IPS-18c (cell line): ENCODE measurements around the gene LRWD1.
"Not testable (repeated sequence)": the region's sequence is repeated elsewhere in the genome, so short reads cannot be mapped to it uniquely, and the experiment has no call there.

Experiments
- H3K4me3 ChIP-seq: 2 replicates; pipeline ENCODE4 v1.7.0; 2013; ENCODE audit warnings: low read depth, mild to moderate bottlenecking, low read length, moderate library complexity; ENCODE audit not compliant: insufficient read depth
- H3K9me3 ChIP-seq: one replicate; pipeline ENCODE4 v1.6.1; 2013; ENCODE audit warnings: mild to moderate bottlenecking, low read length, moderate library complexity; ENCODE audit not compliant: control insufficient read depth, insufficient read depth

Gene LRWD1

DNA sequence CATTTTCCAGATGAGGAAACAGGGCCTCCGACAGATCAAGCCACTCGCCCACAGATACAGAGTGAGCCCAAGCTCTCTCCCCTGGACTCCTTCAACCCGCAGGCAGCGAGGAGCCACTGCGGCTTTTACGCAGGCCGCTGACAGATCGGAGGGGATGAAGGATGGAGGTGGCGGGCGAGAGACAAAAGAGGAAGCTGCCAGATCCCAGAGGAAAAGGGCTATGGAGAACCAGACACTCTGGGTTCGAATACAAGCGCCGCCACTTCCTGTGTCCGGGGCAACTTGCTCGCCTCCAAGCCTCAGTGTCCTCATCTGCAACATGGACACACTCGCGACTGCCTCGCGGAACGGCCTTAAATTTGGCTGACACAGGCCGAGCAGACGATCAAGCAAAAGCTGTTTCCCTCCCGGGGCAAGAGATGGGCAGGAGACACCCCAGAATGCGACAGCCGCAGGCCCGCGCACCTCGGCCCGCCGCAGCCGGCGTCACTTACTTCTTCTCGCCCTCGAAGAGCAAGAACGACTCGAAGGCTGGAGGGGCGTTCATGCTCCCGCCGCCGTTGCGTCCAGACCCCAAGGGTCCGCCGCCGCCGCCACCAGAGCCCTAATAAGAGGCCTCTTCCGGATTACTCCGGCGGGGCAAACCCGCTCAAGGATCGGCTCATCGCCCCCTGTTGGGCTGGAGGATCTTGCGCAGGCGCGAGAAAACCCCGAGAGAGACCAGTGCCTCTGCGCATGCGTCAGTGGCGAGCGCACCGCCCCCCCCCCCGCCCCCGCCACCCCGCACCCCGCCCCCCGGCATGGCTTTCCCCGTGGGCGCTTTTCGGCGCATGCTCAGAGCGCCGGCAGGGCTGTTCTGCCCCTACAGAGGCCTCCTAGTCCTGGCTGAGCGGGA lies 13.8 kb downstream of the LRWD1 start, which contains the start of gene POLR2J:
POLR2J (minus strand) TSS at position 609 of the 895 bp plus-strand sequence; CDS start at position 547, 62 bp downstream.
- H3K4me3 ChIP-seq, H3K9me3 ChIP-seq: not testable (repeated sequence)

DNA sequence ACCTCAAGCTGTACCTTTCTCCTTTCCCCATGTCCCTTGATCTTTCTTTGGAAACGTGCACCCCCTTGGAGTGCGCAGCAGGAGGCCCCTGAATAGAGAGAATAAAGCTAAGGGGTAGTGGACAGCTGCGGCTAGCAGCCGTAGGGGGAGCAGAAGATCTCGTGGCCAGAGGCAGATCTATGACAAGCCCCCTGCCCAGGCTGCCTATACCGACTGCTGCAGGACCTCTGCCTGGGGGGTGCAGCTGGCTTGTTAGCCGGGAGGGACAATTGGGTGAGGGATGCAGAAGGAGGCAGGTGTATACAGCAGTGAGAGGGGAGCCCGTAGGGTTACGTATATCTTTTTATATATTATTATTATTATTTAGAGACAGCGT lies 14.4 kb downstream of the LRWD1 start:
- not testable (repeated sequence) for H3K9me3 ChIP-seq, H3K4me3 ChIP-seq

DNA sequence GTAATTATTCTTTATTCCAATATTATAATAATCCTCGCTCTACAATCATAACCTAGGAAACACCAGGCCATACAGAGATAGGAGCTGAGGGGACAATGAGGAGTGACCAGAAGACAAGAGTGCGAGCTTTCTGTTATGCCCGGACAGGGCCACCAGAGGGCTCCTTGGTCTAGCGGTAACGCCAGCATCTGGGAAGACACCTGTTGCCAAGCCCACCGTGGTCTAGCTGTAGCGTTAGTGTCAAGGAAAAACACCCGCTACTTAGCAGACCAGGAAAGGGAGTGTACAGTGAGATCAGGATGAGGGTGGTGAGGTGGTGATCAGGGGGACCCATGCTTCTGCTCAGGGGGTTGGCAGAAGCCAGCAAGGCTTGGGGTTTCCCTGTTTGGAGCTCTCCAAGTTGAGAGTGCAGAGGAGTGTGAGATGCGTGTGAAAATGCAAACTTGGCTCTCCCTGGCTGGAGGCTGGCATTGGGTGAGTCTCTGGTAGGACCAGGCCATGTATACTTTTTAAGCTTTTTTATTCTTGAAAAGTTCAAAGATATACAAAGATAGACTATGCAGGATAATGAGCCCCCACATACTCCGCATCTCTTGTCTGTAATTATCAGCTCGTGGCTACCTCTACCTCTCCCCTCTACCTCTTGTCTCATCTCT lies 15.3 kb downstream of the LRWD1 start:
- H3K4me3 ChIP-seq, H3K9me3 ChIP-seq: not testable (repeated sequence)

DNA sequence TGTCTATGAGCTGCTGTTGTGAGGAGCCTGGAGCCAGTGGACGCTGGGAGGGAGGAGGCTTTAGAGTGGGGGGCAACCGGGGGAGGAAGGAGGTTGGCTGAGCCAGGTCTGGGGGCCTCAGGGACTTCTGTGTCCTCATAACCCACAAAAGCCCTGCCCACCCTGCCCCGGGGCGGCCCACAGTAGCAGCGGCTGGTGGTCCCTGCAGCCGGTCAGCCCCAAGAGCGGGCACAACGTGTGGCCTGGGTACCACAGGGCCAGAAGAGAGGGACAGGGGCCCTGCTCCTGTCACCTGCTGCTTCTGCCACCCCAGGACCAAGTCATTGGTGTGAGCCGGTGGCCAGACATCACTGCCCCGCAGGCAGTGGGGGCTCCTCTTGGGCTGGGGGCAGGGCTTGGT lies 17.2 kb downstream of the LRWD1 start:
- H3K9me3 ChIP-seq, result not testable (repeated sequence)

DNA sequence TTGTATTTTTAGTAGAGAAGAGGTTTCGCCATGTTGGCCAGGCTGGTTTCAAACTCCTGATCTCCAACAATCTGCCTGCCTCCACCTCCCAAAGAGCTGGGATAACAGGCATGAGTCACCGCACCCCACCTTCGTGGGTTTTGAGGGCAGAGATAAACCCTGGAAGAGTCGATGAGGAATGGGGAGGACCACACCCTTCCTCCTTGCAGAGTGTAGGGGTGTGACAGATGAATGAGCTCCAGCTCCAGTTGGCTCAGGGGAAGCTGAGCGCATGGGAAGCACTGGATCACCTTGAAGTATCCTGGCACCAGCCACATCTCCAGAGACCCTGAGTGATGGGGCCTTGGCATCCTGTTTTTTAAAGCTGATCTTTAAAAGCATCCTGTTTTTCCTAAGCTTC lies 19.5 kb downstream of the LRWD1 start:
- not testable (repeated sequence) for H3K9me3 ChIP-seq, H3K4me3 ChIP-seq

More for the DNA sequence above, 17.2 kb downstream of the LRWD1 start:
- H3K4me3 ChIP-seq, result not testable (repeated sequence)

DNA sequence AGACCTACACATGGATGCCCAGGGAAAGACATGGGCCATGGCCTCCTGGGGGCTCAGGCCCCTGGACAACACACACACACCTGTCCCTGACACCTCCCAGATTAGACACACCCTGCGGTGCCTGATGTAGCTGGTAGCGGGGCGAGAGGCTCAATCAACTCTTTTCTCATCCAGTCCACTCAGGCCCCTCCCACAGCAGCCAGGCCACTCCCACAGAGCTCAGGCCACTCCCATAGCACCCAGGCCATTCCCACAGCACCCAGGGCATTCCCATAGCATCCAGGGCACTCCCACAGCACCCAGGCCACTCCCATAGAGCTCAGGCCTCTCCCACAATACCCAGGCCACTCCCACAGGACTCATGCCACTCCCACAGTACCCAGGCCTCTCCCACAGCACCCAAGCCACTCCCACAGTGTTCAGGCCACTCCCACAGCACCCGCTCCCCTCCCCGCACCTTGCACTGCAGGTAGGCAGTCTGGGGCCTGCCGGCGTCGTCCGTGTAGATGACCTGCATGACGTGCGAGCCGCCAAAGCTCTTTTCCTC lies 25.8 kb downstream of the LRWD1 start:
- not testable (repeated sequence) for H3K4me3 ChIP-seq, H3K9me3 ChIP-seq

DNA sequence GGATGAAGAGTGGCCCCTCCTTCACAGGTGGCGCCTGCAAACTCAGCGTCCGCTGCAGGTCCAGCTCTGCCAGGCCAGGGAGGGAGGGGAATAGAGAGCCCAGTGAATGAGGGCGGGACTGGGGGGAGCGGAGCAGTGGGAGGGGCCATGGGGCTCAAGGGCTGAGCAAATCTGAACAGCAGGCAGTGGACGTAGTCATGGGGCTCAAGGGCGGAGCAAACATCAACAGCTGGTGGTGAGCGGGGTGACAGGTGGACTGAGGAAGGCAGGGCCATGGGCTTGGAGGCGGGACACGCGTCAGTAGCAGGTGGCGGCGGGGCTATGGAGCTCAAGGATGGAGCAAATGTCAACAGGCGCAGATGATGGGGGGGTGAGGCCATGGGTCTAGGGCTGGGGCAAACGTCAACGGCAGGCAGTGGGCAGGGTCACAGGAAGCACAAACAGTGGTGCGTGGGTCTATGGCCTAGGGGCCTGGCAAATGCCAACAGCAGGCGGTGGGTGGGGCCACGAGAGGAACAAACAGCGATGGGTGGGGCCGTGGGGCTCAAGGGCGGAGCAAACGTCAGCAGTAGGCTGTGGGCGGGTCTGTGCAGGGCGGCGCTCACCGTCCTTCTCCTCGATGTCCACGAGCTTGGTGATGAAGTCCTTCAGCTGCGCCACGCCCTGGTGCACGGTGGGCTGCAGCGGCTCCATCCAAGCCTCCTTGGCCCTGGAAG lies 28.6 kb downstream of the LRWD1 start:
- H3K4me3 ChIP-seq, H3K9me3 ChIP-seq: not testable (repeated sequence)

DNA sequence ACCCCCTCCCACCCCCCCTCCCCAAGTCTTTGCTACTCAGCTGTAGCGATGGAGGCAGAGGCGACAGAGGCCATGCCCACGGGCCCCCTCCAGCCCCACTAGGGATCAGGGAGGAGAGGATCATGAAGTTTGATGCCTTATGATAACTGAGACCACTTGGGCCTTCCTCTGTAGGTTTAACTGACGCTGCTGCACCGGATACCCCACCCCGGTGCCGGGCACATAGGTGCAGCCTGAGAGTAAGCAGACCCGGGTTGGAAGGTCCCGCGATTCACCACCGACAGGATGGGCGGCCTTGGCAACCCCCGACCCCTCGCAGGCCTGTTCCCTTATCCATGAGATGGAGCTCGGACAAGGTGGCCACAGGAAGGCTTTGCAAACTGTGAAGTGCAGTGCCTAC lies 29.2 kb downstream of the LRWD1 start:
- H3K9me3 ChIP-seq, H3K4me3 ChIP-seq: not testable (repeated sequence)

DNA sequence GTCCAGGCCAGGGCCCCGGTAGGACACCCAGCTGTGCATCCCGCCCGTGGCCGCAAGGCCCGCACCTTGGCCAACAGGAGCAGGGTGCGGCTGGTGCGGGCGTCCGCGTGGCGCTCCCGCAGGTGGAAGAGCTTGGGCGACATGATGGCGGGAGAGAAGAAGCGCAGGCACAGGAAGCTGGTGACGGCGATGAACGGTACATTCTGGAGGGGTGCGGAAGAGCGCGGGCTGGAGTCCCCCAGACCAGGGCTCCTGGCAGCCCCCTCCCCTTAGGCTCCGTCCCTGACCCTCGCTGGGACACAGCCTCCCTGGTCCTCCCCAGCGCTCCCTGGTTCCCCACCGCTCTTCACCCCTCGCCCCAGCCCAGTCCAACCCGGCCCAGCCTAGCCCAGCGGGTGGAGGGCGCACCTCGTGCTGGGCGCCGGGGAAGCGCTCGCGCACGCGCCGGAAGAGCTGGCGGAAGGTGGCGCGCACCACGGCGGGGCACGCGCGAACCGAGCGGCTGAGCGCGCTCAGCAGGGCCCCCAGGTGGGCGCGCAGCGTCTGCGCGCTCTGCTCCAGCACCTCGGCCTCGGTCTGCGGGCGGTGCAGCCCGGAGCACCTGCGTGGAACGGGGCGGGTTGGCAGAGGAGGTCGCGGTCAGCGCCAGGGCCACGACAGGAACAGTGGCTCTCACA lies 29.8 kb downstream of the LRWD1 start:
- H3K4me3 ChIP-seq, H3K9me3 ChIP-seq: not testable (repeated sequence)

DNA sequence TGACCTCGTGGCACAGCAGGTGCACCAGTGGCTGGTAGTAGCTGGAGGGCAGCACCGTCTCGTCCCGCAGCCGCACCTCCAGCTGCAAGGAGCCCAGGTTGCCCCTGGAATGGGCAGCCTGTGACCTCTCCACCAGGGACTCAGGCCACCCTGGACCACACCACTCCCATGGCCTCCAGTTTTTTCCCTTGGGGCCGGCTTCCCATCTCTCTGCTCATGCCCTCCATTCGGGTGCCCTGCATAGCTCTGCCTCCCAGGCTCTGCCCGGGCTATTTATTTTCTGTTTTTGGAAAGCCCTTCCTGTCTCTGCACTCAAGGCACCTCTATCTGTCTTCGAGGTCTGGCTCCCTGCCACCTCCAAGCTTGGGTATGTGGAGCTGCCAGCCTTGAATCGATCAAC lies 32.1 kb downstream of the LRWD1 start:
- H3K9me3 ChIP-seq, H3K4me3 ChIP-seq: not testable (repeated sequence)

DNA sequence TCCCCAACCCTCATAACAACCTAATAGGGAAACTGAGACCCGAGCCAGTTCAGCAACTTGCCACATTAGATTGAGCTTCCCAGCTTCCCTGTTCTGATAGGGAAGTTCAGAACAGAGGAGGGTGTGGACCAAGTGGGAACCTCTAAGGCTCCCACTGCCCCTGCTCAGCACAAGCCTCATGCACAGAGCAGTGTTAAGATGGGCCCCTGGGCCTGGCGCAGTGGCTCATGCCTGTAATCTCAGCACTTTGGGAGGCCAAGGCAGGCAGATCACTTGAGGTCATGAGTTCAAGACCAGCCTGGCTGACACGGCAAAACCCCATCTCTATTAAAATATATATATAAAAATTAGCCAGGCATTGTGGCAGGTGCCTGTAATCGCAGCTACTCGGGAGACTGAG lies 32.5 kb downstream of the LRWD1 start:
- H3K9me3 ChIP-seq, result not testable (repeated sequence)

DNA sequence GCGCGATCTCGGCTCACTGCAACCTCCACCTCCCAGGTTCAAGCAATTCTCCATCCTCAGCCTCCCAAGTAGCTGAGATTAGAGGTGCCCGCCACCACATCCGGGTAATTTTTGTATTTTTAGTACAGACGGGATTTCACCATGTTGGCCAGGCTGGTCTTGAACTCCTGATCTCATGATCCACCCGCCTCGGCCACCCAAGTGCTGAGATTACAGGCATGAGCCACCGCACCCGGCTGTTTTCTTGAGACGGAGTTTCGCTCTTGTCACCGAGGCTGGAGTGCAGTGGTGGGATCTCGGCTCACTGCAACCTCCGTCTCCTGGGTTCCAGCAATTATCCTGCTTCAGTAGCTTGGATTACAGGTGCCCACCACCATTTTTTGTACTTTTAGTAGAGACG lies 33.5 kb downstream of the LRWD1 start:
- not testable (repeated sequence) for H3K9me3 ChIP-seq, H3K4me3 ChIP-seq

More for the DNA sequence above, 32.5 kb downstream of the LRWD1 start:
- H3K4me3 ChIP-seq, result not testable (repeated sequence)

DNA sequence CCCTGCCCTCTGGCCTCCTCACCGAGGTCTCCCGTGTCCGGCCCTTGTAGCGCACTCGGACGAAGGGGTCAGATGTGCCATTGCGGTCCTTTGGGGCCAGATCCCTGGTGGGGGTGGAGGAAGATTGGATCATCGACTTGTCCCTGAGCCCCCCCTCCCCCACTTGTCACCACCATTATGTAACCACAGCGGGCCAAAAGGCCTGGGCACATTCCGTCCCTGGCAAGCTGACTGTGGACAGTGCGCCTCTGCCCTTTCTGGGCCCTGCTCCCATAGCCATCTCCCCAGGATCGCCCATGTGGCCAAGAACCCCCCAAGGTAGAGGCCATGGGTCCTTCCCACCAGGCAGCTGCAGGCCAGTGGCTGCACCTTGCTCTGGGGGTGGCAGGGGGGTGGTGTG lies 38.4 kb downstream of the LRWD1 start:
- H3K4me3 ChIP-seq, H3K9me3 ChIP-seq: not testable (repeated sequence)

DNA sequence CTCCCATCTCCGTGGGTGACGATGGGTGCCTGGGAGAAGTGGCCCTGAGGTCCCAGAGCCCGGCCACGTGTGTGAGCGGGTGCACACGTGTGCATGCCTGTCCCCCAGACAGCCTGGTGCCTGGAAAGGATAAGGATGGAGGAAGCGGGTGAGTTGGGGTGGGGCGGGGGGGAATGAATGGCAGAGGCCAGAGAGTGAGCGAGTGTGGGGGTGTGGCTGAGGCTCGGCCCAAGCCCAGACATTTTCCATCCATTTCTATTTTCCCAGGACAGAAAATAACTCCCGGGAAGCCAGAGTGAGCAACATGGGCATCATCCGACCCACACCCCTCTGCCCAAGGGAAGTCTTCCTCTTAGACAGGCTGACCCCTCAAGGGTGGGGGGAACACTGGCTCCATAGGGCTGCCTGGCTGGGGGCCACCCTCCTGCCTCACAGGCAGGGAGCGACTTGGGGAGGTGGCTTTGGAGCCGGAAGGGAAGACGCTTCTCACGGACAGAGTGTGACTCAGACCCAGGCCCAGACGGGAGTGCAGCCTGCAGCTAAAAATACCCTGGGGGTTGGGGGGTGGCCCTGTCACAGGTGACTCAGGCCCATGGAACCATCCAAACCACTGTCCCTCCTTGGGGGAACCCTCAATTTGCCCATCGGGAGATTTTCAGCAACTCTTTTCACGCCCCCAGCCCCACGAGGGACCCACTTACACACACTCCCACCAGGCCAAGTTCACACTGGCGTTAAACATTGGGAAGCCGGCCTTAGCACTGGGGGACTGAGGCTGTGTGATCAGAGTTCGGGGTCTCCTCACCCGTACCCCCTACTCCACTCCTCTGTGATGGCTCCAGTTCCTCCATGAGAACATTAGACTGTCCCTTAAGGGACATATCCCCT lies 40.8 kb downstream of the LRWD1 start:
- H3K9me3 ChIP-seq, H3K4me3 ChIP-seq: not testable (repeated sequence)

DNA sequence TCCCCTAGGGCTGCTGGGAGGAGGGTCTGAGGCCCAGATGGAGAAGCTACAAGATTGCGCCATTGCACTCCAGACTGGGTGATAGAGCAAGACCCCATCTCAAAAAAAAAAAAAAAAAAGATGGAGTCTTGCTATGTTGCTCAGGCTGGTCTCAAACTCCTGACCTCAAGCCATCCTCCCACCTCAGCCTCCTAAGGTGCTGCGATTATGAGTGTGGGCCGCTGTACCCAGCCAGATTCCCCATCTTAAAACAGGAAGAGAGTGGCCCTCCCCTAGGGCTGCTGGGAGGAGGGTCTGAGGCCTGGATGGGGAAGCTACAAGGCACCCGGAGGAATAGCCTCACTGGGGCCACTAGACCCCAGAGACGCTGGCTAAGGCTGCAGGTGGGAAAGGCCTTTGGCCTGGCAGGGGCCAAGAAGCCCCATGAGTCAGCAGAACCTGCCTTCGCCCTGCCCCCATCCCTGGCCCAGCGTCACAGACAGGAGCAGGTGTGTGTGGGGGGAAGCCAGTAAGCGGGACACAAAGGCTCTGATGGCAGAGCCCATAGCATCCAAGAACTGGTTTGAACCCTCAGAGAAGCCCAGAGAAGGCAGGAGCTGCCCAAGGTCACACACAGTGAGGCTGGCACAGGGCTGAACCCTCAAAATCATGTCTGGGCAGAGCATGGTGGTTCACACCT lies 42.8 kb downstream of the LRWD1 start:
- H3K9me3 ChIP-seq, H3K4me3 ChIP-seq: not testable (repeated sequence)

DNA sequence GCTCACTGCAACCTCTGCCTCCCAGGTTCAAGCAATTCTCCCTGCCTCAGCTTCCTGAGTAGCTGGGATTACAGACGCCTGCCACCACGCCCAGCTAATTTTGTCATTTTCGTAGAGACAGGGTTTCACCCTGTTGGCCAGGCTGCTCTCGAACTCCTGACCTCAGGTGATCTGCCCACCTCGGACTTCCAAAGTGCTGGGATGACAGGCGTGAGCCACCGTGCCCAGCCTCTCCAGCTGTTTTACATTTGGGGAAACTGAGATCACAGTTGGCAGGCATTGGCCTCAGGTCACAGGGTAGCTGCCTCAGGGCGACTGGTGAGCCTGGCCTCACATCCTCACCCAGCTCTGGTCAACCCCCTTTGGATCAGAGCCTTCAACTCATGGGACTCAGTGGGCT lies 45.8 kb downstream of the LRWD1 start:
- not testable (repeated sequence) for H3K9me3 ChIP-seq

More for the DNA sequence above, 45.8 kb downstream of the LRWD1 start:
- not testable (repeated sequence) for H3K4me3 ChIP-seq
